CD4-positive, alpha-beta memory T cell (primary cell): ENCODE measurements around the gene TGFBR2. TPM values are rescaled to one million over a fixed set of nuclear protein-coding genes. Genes with fewer than 3 reads are reported as not detected.

Experiments used
- CTCF ChIA-PET: fragments of 350-600 bp; sonication (Branson Sonifier 250); formaldehyde crosslinking; loops from one replicate; lab custom pipeline; 2021; ENCODE audit warnings: inconsistent platforms; ENCODE audit not compliant: partially characterized antibody; lab: Charles Lee
- POLR2A ChIA-PET: fragments of 350-600 bp; sonication (Branson Sonifier 250); formaldehyde crosslinking; loops from one replicate; lab custom pipeline; 2021; ENCODE audit not compliant: partially characterized antibody; lab: Charles Lee
- DNase-seq, 5 donors: peaks; one replicate each; pipeline versions ENCODE4 v3.0.0 to v3.0.0-alpha.2; 2020 to 2022; ENCODE audit warnings: mixed read lengths in 1 of 5
- H3K27ac ChIP-seq: one replicate; pipeline ENCODE4 v1.7.0; 2013; ENCODE audit warnings: low read depth, low read length
- H3K27me3 ChIP-seq: 2 replicates; pipeline ENCODE4 v1.7.0; 2013; ENCODE audit warnings: mild to moderate bottlenecking, low read length, moderate library complexity; ENCODE audit not compliant: insufficient read depth
- H3K36me3 ChIP-seq: 2 replicates; pipeline ENCODE4 v1.7.0; 2013; ENCODE audit warnings: mild to moderate bottlenecking, low read length, moderate library complexity; ENCODE audit not compliant: insufficient read depth
- H3K4me1 ChIP-seq: 2 replicates; pipeline ENCODE4 v1.7.0; 2013; ENCODE audit warnings: mild to moderate bottlenecking, low read length, moderate library complexity; ENCODE audit not compliant: insufficient read depth
- H3K4me3 ChIP-seq, 2 donors: one replicate each; pipeline ENCODE4 v1.7.0; 2013; ENCODE audit warnings: low read length in 2 of 2, mild to moderate bottlenecking in 1 of 2
- H3K9me3 ChIP-seq, 2 donors: one replicate each; pipeline ENCODE4 v1.7.0; 2013; ENCODE audit warnings: low read length in 2 of 2, control low read depth in 1 of 2; ENCODE audit not compliant: control insufficient read depth in 1 of 2
- H3K27ac Mint-ChIP-seq, 7 donors: one replicate each; pipeline ENCODE4 v1.8.0; 2020 to 2021; ENCODE audit warnings: mixed read lengths in 7 of 7, mild to moderate bottlenecking in 6 of 7, inconsistent platforms in 3 of 7, moderate library complexity in 3 of 7
- H3K27me3 Mint-ChIP-seq, 2 donors: one replicate each; pipeline ENCODE4 v1.8.0; 2020 to 2021; ENCODE audit warnings: mixed read lengths in 2 of 2
- H3K36me3 Mint-ChIP-seq, 2 donors: one replicate each; pipeline ENCODE4 v1.8.0; 2020 to 2021; ENCODE audit warnings: mixed read lengths in 2 of 2, inconsistent platforms in 1 of 2, mild to moderate bottlenecking in 1 of 2
- H3K4me1 Mint-ChIP-seq, 4 donors: one replicate each; pipeline ENCODE4 v1.8.0; 2020 to 2021; ENCODE audit warnings: mixed read lengths in 4 of 4, mild to moderate bottlenecking in 1 of 4
- H3K4me3 Mint-ChIP-seq, 8 donors: one replicate each; pipeline ENCODE4 v1.8.0; 2020 to 2021; ENCODE audit warnings: mixed read lengths in 8 of 8, mild to moderate bottlenecking in 7 of 8, moderate library complexity in 6 of 8, inconsistent platforms in 3 of 8
- H3K9me3 Mint-ChIP-seq, 8 donors: one replicate each; pipeline ENCODE4 v1.8.0; 2020 to 2021; ENCODE audit warnings: mixed read lengths in 8 of 8, mild to moderate bottlenecking in 5 of 8, inconsistent platforms in 3 of 8, moderate library complexity in 1 of 8
- intact Hi-C: fragments of 100-400 bp; cut with micrococcal nuclease; formaldehyde crosslinking; loops from one replicate; pipeline ENCODE4 v1.15.1; 2023
- polyA plus RNA-seq, 2 donors: library from polyadenylated mRNA; unstranded; fragments of 300-500 nt; fragmentation: Illumina TruSeq; gene quantifications; one replicate each; pipeline ENCODE4 v1.2.3, GENCODE V29; 2021
- total RNA-seq, 2 experiments: library from RNA; stranded (reverse); gene quantifications; one replicate each; pipeline ENCODE4 v1.2.3, GENCODE V29; 2021

Gene TGFBR2
- total and polyA plus RNA-seq, 4 experiments from 2014 or later: 58.7 to 110 (median 110) TPM

DNA sequence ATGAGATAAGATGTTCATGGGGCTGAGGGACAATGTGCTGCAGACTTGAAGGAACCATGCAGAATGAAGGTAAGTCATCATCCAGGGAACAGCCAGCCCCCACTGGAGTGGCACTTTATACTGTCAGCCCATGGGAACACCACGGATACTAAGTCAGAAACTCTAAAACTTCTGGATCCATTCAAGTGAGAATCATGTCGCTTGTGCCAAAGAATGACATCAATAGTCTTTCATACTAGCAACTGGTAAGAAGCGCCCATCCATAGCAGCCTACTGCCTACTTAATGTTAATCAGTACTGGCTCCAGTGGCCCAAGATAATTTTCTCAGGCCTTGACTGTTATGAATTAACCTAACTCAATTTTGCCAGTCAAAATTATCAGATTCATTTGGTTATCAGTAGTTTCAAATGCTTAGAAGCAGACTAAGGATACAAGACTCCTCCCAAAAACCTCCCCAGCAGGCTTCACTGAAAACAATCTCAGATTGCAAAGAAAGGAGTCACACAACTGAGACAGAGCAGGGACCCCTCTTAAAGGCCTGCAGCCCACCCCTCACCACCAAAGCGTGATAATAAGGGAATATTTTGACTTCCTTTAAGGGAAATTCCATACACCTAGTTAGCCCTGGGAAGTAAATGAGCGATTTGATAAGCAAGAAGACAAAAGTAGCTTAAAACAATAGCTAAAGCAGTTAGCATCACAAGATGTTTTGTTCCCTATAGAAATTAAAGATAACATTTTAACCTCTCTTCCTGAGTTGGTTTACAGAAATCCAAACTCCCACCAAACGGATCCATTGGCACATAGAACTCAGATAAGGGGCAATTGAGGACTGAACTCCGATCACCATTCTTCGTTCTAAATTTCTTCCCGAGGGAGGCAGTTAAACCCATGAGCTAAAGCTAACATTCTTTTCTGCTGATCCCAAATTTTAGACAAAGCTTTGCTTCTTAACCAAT is 98.8 kb downstream of the TGFBR2 start:
- no peaks in the 10 kb centered on the region for H3K9me3 ChIP-seq
- no peaks in the 10 kb centered on the region for H3K4me1 ChIP-seq
- CTCF ChIA-PET: interaction anchor here (0.8 to 0.9 kb wide), 2 partner anchors 8 to 506 kb away, joined by 3 read pairs; no protein-coding TSS in a partner anchor
- no peak overlapping the region for H3K27ac ChIP-seq
- H3K36me3 ChIP-seq: no peaks in the 10 kb centered on the region
- no peaks in the 10 kb centered on the region for H3K27me3 ChIP-seq
- H3K9me3 Mint-ChIP-seq: peaks cover 0 to 8% (median 3%) of the 10 kb centered on the region in 8 donors
- DNase-seq: no peak
- peak overlapping the region in 1 of 7 donors; percentile 49 for H3K27ac Mint-ChIP-seq
- peaks cover 5 to 8% (median 5%) of the 10 kb centered on the region in 4 donors for H3K4me1 Mint-ChIP-seq
- H3K27me3 Mint-ChIP-seq: no peaks in the 10 kb centered on the region
- H3K4me3 Mint-ChIP-seq: no peak overlapping the region
- peaks cover 11 to 17% of the 10 kb centered on the region in 2 donors for H3K36me3 Mint-ChIP-seq
- H3K4me3 ChIP-seq: no peak overlapping the region
- intact Hi-C loops: no loop called here
- POLR2A ChIA-PET: no interaction called here

DNA sequence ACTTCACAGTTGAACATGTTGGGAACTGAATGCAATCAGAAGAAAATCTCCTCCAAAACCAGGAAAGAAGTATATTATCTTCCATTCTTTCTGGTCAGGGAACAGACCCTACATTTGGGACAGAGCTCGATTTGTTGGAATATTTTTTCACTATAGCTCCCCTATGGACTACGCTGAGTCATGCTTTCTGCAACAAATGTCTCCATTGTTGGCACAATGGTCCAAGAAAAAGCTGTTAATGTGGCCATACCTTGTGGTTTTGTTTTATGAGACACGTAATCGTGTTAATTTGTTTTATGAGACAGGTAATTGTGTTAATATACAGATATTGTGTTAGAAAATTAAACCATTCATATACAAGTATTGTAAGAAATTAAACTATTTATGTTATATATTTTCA is 101.4 kb downstream of the TGFBR2 start:
- Mint-ChIP-seq H3K27me3 (no peaks in the 10 kb centered on the region), H3K4me1 (peaks cover 5 to 7% (median 5%) of the 10 kb centered on the region in 4 donors)
- CTCF ChIA-PET: interaction anchor here (1.6 kb wide), 1 partner anchor 14 kb away, joined by 4 read pairs; no protein-coding TSS in a partner anchor

DNA sequence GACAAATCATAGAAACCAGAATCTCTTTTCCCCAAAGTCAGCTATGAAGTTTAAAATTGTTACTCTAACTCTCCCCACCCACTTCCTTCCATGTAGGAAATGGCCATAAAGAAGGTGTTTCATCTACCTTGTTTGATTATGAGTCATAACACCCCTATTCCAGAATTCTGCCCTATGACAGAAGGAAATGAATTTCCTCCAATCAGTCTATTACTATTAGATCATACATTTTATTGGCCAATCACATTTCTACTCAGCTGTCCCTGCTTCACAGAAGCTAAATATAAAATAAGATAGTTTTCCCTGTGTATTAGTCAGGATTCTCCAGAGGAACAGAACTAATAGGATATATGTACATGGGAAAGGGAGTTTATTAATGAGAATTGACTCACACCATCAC is 102.1 kb downstream of the TGFBR2 start:
- peaks cover 0 to 4% (median 2%) of the 10 kb centered on the region in 8 donors for H3K9me3 Mint-ChIP-seq
- peaks cover 5 to 6% of the 10 kb centered on the region in 2 donors for H3K36me3 Mint-ChIP-seq
- no peaks in the 10 kb centered on the region for H3K27me3 ChIP-seq
- DNase-seq: no peak
- H3K4me1 Mint-ChIP-seq: peaks cover 5 to 7% (median 5%) of the 10 kb centered on the region in 4 donors
- POLR2A ChIA-PET: interaction anchor here (0.7 kb wide), 1 partner anchor 101 kb away, joined by 3 read pairs; no protein-coding TSS in a partner anchor
- H3K27me3 Mint-ChIP-seq: no peaks in the 10 kb centered on the region
- no peak overlapping the region for H3K27ac Mint-ChIP-seq
- intact Hi-C loops: no loop called here
- H3K4me3 ChIP-seq: no peak overlapping the region
- CTCF ChIA-PET: no interaction called here
- H3K4me3 Mint-ChIP-seq: no peak overlapping the region
- no peaks in the 10 kb centered on the region for H3K36me3 ChIP-seq
- no peaks in the 10 kb centered on the region for H3K4me1 ChIP-seq
- H3K9me3 ChIP-seq: no peaks in the 10 kb centered on the region
- no peak overlapping the region for H3K27ac ChIP-seq

More for the DNA sequence above, 101.4 kb downstream of the TGFBR2 start:
- DNase-seq: no peak
- intact Hi-C loops: no loop called here
- POLR2A ChIA-PET: interaction anchor here (0.7 to 1.3 kb wide), 2 partner anchors 12 to 100 kb away, joined by 3 read pairs; no protein-coding TSS in a partner anchor
- H3K27me3 ChIP-seq: no peaks in the 10 kb centered on the region
- H3K4me3 ChIP-seq: no peak overlapping the region
- no peaks in the 10 kb centered on the region for H3K9me3 ChIP-seq
- no peak overlapping the region for H3K27ac Mint-ChIP-seq
- no peak overlapping the region for H3K27ac ChIP-seq
- peaks cover 0 to 8% (median 2%) of the 10 kb centered on the region in 8 donors for H3K9me3 Mint-ChIP-seq
- H3K36me3 Mint-ChIP-seq: peaks cover 7 to 12% of the 10 kb centered on the region in 2 donors
- H3K4me3 Mint-ChIP-seq: no peak overlapping the region
- no peaks in the 10 kb centered on the region for H3K4me1 ChIP-seq
- no peaks in the 10 kb centered on the region for H3K36me3 ChIP-seq

DNA sequence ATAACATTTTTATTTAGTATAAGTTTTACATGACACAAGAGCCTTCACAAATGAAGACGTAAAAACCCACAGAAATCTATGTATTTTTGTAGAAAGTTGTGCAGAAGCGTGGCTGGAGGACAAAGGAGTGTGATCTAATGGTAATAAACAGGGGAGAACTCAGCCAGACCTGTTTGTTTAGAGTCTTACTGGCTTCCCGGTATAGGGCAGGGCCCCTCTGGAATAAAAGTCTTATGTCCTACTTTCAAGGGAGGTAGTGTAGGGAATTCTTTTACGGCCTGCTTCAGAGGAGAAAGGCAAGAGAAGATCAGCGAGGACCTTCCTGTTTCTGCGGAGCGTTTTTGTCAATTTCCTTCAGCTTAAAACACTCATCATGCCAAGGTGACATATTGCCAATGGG is 103.6 kb downstream of the TGFBR2 start:
- CTCF ChIA-PET: no interaction called here
- Histone ChIP-seq H3K4me1 (no peaks in the 10 kb centered on the region), H3K9me3 (no peaks in the 10 kb centered on the region), H3K27ac (no peak overlapping the region), H3K27me3 (no peaks in the 10 kb centered on the region), H3K4me3 (no peak overlapping the region), H3K36me3 (no peaks in the 10 kb centered on the region)
- H3K36me3 Mint-ChIP-seq: peaks cover 3 to 5% of the 10 kb centered on the region in 2 donors
- no peak overlapping the region for H3K4me3 Mint-ChIP-seq
- peaks cover 5% of the 10 kb centered on the region in 4 donors for H3K4me1 Mint-ChIP-seq
- no peak overlapping the region for H3K27ac Mint-ChIP-seq
- peaks cover 0 to 4% (median 2%) of the 10 kb centered on the region in 8 donors for H3K9me3 Mint-ChIP-seq
- DNase-seq: no peak
- POLR2A ChIA-PET: no interaction called here
- H3K27me3 Mint-ChIP-seq: no peaks in the 10 kb centered on the region
- intact Hi-C loops: no loop called here

DNA sequence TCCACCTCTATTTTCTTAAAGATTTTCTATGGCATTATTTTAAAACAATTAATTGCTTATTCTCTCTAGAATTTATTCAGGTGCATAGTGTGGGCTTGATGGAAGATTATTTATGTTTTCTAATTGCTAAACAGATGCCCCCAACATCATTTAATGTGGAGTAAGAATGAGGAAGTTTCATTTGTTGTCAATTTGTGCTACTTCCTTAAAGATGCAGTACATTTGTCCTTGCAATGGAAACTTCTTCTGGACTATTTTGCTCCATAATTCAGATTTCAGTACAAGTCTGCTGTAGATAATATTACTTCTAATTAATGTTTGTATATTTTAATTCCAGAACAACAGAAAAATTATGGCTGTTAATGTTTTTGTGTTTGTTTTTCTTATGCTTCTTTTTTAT is 104.8 kb downstream of the TGFBR2 start:
- Histone ChIP-seq H3K4me1 (no peaks in the 10 kb centered on the region), H3K27ac (no peak overlapping the region), H3K9me3 (no peaks in the 10 kb centered on the region), H3K27me3 (no peaks in the 10 kb centered on the region), H3K36me3 (no peaks in the 10 kb centered on the region), H3K4me3 (no peak overlapping the region)
- intact Hi-C loops: no loop called here
- DNase-seq: no peak
- H3K4me3 Mint-ChIP-seq: no peak overlapping the region
- no peaks in the 10 kb centered on the region for H3K27me3 Mint-ChIP-seq
- ChIA-PET CTCF (no interaction called here), POLR2A (no interaction called here)
- H3K27ac Mint-ChIP-seq: no peak overlapping the region
- peaks cover 0 to 4% (median 2%) of the 10 kb centered on the region in 8 donors for H3K9me3 Mint-ChIP-seq
- H3K36me3 Mint-ChIP-seq: peaks cover 1 to 5% of the 10 kb centered on the region in 2 donors
- H3K4me1 Mint-ChIP-seq: peaks cover 5% of the 10 kb centered on the region in 4 donors

DNA sequence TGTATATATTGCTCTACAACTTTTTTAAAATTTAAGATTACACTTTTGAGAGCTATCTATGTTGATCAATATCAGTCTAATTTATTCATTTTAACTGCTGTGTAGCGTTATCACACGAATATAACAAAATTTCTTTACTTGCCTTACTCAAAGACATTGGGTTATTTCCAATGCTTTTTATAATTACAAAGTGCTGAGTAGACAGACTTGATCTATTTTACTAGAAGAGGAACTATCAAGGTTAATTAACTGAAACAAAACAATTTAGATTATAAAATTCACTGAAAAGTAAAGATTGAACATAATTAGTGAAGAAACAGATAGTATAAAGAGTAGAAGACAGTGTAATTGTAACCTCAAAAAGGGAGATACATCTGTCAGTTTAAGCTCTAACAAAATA is 105.5 kb downstream of the TGFBR2 start:
- POLR2A ChIA-PET: no interaction called here
- no peaks in the 10 kb centered on the region for H3K4me1 ChIP-seq
- intact Hi-C loops: no loop called here
- no peak overlapping the region for H3K4me3 Mint-ChIP-seq
- no peak overlapping the region for H3K27ac Mint-ChIP-seq
- H3K9me3 ChIP-seq: no peaks in the 10 kb centered on the region
- H3K27me3 ChIP-seq: no peaks in the 10 kb centered on the region
- no peak overlapping the region for H3K27ac ChIP-seq
- H3K27me3 Mint-ChIP-seq: no peaks in the 10 kb centered on the region
- CTCF ChIA-PET: no interaction called here
- H3K4me3 ChIP-seq: no peak overlapping the region
- no peaks in the 10 kb centered on the region for H3K36me3 Mint-ChIP-seq
- H3K36me3 ChIP-seq: no peaks in the 10 kb centered on the region
- peaks cover 0 to 4% (median 2%) of the 10 kb centered on the region in 8 donors for H3K9me3 Mint-ChIP-seq
- no peak for DNase-seq
- peaks cover 5% of the 10 kb centered on the region in 4 donors for H3K4me1 Mint-ChIP-seq

DNA sequence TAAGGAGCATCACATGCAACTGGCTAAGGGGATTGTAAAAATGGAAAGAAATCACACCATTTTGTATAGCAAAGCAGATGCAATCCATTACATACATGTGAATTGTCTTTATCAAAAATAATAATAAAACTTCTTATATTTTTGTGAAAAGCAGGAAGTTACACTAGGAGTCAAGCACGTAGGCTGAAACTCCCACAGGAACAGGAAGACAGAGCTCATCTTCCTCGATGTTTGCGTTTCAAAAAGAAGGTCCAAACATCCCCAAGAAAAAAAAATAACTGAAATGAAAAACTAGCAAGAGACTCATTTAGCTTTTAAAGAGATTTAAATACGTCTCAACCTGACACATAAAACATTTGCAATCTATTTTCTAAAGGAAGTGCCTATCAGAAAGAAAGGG is 106.6 kb downstream of the TGFBR2 start:
- POLR2A ChIA-PET: no interaction called here
- Histone ChIP-seq H3K4me1 (no peaks in the 10 kb centered on the region), H3K27ac (no peak overlapping the region), H3K27me3 (no peaks in the 10 kb centered on the region), H3K36me3 (no peaks in the 10 kb centered on the region), H3K9me3 (no peaks in the 10 kb centered on the region), H3K4me3 (no peak overlapping the region)
- H3K27ac Mint-ChIP-seq: no peak overlapping the region
- DNase-seq: no peak
- no peaks in the 10 kb centered on the region for H3K27me3 Mint-ChIP-seq
- H3K4me3 Mint-ChIP-seq: no peak overlapping the region
- H3K4me1 Mint-ChIP-seq: peaks cover 5% of the 10 kb centered on the region in 4 donors
- intact Hi-C loops: no loop called here
- no peaks in the 10 kb centered on the region for H3K36me3 Mint-ChIP-seq
- no peaks in the 10 kb centered on the region for H3K9me3 Mint-ChIP-seq
- CTCF ChIA-PET: no interaction called here
